HG02610 (cell line): ENCODE measurements around the gene PTGFRN.

Experiments
- ATAC-seq: cut with Tn5 transposase; IDR thresholded peaks from one replicate; pipeline ENCODE4 v1.9.1; 2021; ENCODE audit warnings: mild to moderate bottlenecking, moderate library complexity; ENCODE audit not compliant: unreplicated experiment

The PTGFRN gene

DNA sequence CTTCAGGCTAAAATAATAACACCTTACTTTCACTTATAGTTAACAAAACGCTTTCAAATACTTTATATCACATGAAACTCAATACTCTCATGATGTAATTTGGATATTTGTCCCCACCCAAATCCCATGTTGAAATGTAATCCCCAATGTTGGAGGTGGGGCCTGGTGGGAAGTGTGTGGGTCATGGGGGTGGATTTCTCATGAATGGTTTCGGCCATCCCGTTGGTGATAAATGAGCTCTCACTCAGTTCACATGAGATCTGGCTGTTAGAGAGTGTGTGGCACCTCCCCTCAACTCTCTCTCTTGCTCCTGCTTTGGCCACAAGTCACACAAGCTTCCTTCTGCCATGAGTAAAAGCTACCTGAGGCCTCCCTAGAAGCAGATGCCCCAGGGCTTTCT, 22.5 kb upstream of the PTGFRN start:
- ATAC-seq: no peak

DNA sequence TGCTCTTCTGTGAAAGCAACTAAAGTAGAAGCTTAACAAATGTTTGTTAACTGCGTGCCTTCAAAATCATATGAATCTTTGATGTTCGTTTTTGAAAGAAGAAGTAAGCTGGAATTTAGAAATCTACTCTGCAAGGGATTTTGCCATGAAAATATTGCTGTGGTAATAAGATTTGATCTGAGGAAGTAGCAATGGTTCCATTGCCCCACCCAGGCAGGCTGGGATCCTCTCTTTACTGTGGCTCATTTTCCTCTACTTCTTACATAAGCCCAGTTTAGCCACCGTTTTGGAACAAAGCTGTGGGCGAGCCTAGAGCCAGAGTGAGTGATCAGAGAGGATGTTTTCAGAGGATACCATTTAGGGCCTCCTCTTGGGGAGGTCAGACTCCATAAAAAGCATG, 20.3 kb upstream of the PTGFRN start:
- ATAC-seq: no peak

DNA sequence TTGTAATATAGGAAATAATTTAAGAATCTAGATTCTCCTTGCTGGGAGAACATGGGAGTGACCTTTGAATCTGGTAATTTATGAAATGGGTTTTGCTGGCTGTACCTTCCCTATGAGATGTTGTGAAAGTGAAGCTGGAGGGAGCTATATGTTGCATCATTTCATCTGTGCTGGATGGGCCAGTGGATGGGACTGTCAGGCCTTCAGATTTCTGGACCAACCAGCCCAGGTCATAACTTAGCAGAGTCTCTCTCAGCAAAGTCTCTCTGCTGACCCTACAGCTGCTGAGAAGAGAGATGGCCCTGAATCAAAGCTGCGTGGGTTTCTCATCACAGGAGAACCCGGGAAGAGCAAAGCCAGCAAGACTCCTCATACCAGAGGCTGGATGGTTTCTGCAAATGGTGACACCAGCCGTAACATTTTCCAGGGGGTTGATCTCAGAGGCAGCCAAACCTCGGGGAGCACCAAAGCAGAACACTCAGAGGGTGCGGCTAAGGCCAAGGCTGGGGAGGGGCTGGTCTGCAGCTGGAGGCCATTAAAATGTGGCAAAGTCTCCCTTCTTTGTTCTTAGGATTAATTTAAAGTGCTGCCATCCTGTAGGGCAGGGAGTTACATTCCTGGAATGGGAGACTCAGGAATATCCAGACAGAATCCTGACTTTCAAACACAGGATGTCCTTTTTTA, 18.2 kb upstream of the PTGFRN start:
- no peak for ATAC-seq

DNA sequence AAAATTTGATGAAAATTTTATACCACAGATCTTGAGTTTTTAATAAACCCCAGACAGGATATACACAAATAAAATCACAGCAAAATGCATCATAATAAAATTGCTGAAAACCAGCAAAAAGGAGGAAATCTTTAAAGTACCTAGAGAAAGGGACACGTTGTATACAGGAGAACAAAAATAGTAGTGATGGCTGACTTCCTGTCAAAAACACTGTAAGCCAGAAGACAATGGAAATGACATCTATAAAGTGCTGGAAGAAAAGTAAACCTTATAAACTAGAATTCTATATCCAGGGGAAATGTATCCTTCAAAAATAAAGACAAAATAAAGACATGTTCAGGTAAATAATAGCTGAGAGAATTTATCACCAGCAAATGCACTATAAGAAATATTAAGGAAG, 14.6 kb upstream of the PTGFRN start:
- no peak for ATAC-seq

DNA sequence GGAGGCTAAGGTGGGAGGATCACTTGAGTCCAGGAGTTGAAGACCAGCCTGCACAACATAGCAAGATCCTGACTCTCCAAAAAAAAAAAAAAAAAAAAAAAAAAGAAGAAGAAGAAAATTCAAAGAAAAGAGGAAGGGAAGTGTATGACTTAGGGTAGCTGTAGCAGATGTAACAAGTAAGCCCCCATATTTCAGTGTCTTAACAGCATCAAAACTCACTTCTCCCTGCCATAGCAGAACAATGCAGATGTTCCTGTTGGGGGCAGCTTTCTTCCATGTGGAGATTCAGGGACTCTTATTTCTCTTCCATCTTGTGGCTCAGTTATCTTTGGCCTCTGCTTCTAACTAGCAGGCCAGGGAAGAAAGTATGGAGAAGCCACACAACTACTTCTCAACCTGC, 10.2 kb upstream of the PTGFRN start:
- no peak for ATAC-seq

DNA sequence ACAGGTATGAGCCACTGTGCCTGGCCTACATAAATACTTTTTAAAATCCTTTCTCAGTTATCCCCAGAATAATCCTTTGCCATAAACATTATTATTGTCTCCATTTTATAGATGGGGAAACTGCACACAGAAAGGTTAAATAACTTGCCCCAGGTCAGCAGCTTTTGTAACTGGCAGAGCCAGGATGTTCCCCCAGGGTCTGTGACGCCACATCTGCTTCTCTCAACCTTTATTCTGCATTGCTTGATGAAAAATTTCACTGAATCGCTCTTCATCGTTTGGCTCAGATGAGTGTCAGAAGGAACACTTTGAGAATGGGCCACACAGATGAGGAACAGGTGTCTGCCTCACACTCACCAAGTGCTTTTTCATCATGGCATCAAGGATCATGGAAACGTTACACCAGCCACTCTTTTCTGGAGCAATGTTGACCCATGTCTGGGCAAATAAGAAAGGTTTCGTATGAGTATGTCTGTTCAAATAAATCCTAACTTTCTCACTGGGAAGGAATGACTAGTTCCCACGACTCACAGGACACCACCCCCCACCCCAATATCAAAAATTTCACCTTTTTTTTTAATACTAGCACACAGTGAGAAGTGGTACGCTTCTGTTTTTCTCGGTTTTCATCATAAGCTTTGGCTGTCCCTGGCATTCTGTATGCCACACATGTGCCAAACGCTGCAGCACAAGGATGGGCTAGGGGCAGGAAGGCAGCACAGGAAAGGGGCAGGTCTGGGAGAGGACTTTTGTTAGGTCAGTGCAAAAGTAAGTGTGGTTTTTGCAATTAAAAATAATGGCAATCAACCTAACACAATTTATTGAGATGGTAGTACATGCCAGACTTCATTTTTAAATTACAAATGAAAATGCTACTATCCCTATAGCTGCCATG, 9.0 kb upstream of the PTGFRN start:
- no peak for ATAC-seq

DNA sequence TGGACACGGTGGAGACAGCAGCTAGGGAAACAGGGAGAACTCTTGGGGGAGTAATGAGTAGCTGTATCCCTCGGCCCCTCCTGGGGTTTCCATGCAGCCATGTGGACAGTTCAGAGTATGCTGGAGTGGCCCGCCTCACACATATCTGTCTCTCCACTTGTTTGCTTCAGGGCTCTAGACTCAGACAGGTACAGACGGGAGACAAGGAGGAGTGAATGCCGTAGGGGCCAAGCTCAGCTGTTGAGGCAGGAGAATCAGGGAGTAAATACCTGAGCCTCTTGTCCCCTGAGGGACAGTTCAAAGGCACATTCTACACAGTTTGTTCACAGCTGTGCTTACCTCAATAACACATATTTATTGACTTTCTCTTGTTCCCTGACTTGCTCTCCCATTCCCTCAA, 7.7 kb upstream of the PTGFRN start:
- no peak for ATAC-seq

DNA sequence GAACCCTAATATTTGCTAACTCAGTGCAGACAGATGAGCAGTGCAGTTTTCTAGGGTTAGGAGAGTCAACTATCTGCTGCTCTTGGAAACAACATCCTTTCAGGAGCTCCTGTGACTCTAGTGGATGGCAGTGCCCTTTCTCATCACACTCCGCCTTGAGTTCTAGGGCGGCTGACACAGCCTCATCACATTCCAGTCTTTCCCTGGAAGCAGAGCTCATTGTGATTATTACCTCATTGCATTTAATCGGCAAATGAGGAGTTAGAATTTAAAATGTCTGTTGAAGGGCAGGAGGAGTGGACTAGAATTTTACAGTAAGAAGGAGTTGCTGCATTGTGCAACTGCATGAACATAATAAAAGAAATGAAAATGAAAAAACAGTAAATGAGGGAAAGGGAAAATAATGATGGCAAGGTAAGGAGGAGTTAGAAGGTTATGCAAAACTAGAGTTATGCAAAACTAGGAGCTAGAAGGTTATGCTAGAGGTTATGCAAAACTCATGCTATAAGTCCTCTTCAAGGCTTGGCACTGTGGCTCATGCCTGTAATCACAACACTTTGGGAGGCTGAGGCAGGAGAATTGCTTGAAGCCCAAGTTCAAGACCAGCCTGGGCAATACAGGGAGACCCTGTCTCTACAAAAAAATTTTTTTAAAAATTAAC, 6.9 kb upstream of the PTGFRN start:
- ATAC-seq: no peak

DNA sequence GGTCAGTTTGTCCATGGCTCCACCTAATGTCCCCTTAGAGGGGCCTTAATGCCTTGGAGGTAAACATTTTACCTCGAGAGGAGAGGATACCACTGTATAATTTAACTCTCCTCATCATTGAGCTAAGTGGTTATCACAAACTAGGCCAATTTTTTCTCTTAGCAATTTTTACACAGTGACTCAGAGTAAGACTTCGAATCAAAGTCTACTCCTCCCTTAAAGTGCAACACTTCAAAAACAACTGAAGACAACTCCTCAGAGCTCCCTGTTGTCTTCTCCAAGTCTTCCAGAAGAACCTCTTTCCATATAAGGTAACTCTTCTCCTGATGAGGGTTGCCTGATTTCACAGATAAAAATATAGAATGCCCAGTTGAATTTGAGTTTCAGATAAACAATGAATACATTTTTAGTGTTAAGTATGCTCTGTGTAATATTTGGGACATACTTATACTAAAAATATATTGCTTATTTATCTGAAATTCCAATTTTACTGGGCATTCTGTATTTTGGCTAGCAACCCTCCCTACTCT, 4.9 kb upstream of the PTGFRN start:
- ATAC-seq: no peak

DNA sequence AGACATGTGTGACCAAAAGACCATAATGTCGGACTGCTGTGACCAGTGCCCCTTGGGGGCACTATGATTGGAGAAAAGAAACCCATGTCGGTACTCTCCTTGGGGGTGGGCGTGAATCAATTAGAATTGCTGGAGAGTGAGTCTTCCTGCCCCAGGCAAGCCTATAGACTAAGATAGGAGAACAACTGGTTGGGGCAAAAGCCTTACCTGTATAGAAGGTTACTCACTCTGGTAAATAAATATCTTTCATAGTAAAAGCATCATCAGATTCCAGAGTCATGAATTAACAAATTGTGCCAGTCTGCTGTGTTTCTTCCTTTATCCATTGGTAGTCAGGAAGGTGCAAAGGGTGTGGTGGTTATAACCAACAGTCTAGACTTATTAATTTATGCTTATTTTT, 2.9 kb upstream of the PTGFRN start:
- ATAC-seq: no peak

DNA sequence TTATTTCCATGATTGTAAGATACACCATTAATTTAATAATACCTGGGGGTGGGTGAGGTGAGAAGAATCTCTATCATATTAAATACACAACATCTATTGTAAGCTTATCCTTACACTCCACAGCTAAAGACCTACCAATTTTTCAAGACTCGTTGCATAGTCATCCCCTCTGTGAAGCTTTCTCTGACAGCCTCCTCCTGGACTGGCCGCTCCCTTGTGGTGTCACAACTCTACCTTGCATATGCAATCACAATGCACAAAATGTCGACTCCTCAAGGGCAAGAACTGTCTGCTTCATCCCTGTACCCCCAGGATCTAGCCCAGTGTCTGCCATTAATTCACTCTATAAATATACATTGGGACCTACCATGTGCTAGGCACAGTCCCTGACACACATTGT, 2.4 kb upstream of the PTGFRN start:
- ATAC-seq: no peak

DNA sequence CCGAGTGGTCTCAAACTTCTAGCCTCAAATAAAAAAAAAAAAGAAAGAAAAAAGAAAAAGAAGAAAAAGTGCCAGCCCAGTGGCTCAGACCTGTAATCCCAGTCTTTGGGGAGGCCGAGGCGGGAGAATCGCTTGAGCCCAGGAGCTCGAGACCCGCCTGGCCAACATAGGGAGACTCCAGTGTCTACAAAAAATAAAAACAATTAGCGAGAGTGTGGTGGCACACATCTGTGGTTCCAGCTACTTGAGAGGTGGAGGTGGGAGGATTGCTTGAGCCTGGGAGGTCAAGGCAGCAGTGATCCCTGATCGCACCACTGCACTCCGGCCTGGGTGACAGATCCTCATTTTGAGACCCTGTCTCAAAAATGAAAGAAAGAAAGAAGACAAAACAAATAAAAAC, 1.4 kb upstream of the PTGFRN start:
- ATAC-seq: no peak

DNA sequence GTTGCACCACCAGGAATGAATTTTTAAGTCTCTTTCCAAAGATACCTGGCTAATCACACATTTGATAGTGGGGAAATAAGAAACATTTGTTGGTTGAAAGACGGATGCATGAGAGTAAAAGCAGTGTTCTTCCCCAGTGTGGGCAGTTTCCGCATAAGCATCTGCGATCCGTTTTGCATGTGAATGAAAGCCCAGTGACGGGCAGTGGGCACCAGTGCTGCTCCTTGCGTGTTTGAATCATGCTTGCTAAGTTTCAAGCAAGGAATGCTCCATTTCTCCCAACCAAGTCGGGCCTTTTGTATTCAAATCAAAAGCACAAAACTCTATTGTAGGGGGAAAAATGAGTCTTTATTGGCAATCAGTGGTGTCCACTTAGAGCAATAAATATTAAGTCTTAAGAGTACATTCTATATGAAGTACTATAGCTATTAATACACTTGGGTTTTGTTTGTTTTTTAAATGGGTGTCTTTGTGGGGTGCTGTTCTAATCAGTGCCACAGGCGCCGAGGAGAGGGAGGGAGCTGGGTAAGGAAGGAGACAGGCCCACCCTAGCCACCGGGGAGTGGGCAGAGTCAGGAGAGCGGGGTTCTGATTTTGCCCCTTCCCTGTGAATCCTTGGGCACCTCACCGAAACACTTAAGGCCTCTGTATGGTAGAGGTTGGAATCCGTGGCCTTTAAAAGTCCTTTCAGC, 750 bp upstream of the PTGFRN start:
- ATAC-seq: no peak

DNA sequence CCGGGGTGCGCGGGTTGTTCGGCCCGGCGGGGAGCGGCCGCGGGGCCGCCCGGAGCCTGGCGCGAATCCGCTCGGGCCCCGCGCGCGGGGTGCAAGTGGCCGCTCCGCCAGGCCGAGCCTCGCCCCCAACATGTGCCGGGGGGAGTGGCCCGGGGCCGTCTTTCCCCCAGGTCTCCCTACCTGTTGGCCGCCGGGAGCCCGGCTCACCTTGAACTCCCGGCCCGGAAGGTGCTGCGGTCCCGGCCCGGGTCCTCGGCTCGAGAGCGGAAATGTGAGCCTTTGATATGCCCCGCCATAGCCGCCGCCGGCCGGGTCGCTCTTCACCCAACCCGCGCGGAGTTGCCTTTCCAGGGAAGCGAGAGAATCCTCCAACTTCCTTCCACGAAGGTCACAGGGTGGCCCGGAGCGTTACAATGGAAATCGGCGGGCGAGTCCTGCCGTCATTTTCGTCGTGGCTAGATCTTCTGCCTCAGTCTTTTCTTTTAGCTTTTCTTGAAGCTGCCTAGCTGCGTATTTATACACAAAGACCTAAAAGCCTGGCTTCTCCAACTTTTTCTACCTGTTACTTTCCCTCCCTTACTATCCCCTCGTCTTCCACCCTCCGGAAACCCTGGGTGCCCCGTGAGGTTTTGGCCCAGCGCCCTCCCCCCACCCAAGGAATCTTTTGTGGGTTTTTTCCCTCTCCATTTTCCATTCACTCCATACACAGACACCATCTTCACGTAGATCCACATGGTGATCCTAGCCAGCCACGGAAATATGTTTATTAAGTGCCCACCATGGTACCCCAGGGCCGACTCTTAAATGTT, 867 bp downstream of the PTGFRN start:
- no peak for ATAC-seq

DNA sequence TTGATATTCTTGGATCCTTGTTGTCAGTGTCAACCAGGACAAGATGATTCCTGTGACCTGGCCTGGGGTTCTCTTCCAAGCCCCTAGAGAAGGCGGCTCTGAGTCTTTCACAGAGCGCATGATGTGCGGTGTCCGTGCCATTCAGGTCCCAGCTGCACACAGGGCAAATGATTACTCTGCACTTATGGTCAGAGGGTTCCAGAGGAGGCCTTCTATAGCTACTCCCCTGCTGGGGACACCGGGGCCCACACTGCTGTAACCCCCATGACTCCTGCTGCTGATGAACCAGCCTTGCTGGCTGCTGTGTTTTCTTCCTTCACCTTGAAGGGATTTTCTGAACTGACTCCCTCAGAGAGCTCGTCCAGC, 1.5 kb downstream of the PTGFRN start:
- no peak for ATAC-seq

DNA sequence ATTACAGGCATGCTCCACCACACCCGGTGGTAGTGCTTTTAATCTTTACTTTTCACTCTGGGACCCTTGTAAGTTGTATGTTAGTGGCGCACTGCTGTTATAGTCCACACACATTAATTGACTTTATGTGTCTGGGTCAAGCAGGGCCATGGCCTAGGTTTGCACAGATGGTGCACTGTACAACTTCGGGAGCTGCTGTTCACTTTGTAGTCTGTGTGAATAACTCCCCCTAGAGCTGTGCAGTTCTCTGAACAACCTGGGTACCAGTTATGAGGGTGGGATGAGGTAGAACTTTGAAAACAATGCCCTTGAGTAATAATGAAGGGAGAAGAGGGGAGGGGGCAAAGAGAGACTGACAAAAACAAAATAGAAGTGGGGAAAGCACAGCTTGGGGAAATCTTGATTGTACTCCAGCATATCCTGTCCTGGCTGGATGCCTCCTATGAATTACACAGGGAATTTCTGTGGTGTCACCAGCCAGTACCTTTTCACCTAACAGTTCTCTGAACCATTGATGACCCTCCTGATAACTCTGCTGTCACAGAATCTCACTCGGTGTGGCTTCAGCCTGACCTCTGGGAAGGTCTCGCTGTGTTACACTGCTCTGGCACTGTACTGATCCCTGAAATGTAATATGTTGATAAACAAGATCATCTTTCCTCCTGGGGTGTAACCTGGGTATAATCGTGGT, 2.2 kb downstream of the PTGFRN start:
- no peak for ATAC-seq

DNA sequence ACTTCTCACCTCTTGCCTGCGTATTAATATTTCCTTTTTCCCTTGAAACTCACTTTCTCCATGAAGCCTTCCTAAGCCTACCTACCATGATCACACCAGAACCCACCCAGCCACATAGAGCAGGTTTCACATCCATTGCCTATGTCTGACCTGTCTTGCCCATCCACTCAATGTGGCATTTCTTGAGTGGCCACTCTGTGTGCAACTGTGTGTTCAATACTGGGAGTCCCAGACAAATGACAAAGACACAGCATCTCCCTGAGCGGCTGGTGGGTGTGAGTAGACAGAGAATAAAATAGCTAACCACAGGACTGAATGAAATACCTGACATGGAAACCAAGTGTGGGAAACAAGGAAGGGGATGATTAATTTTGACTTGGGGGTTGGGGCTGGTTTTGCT, 3.1 kb downstream of the PTGFRN start:
- ATAC-seq: no peak

DNA sequence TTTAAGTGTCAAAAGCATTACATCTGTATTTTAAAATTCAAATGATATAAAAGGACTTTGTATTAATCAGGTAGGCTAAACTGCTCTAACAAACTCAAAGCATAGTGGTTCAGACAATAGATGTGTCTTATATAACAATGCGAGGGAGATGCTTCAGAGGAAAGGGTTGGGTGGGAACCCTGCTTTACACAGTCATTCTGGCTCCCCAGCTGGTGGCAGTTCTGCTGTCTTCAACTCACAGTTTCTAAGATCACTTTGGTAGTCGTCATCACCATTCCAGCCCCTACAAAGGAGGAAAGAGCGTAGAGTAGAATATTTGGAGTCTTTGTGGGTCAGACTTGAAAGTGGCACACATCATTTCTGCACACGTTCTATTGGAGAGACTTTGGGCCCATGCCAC, 4.2 kb downstream of the PTGFRN start:
- no peak for ATAC-seq

DNA sequence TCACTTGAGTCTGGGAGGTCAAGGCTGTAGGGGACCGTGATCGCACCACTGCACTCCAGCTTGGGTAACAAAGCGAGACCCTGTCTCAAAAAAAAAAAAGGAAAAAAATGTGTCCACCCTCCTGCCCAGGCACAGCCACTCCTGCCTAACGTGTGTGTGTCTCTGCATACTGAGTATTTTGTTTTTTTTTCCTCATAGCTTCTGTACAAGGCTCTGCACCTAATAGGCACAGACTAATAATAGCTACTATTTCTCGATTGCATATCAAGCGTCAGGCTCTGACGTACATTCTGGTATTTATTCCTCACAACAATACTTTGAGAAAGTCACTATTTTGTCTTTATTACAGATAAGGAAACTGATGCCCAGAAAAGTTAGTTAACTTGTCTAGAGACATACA, 5.0 kb downstream of the PTGFRN start:
- ATAC-seq: no peak
